GM12878 (cell line): Measurements from ENCODE around the gene ASF1B. TPM values are rescaled to one million over a fixed set of nuclear protein-coding genes. Genes with fewer than 3 reads are reported as not detected.

Source experiments
- ATF7 ChIP-seq: fragments of 450-650 bp; IDR thresholded peaks from 2 replicates; pipeline ENCODE4 v1.6.1; 2016; ENCODE audit warnings: low read depth, mild to moderate bottlenecking
- CREM ChIP-seq: IDR thresholded peaks from 2 replicates; pipeline ENCODE4 v1.6.1; 2014; ENCODE audit warnings: antibody characterized with exemption, low read depth
- ESRRA ChIP-seq: IDR thresholded peaks from 2 replicates; pipeline ENCODE4 v1.6.1; 2012; ENCODE audit warnings: mild to moderate bottlenecking, low read length, improper control_type of control experiment
- ETV6 ChIP-seq, 2 experiments: fragments of 450-650 bp in 1 of 2; IDR thresholded peaks in 1 of 2; conservative IDR thresholded peaks in 1 of 2; 2 replicates each; pipeline ENCODE4 v1.6.1; 2014; ENCODE audit warnings: antibody characterized with exemption in 1 of 2, borderline replicate concordance in 1 of 2, low read depth in 1 of 2, mild to moderate bottlenecking in 1 of 2, moderate library complexity in 1 of 2
- FOS ChIP-seq: IDR thresholded peaks from 3 replicates; pipeline ENCODE4 v1.6.1; 2011; ENCODE audit warnings: borderline replicate concordance; ENCODE audit not compliant: insufficient read length; ENCODE audit errors: extremely low read depth
- GABPA ChIP-seq: IDR thresholded peaks from 2 replicates; pipeline ENCODE4 v1.6.1; 2014; ENCODE audit warnings: antibody characterized with exemption, low read depth, mild to moderate bottlenecking, inconsistent platforms
- HCFC1 ChIP-seq: fragments of 150-350 bp; IDR thresholded peaks from 2 replicates; pipeline ENCODE4 v1.6.1; 2014; ENCODE audit warnings: low read length
- HDGF ChIP-seq: fragments of 450-650 bp; IDR thresholded peaks from 2 replicates; pipeline ENCODE4 v1.6.1; 2016; ENCODE audit warnings: antibody characterized with exemption
- IKZF2 ChIP-seq, 2 experiments: fragments of 450-650 bp; IDR thresholded peaks; 2 replicates each; pipeline ENCODE4 v1.6.1; 2017; ENCODE audit warnings: mild to moderate bottlenecking in 2 of 2, moderate library complexity in 2 of 2
- IRF5 ChIP-seq: fragments of 450-650 bp; IDR thresholded peaks from 2 replicates; pipeline ENCODE4 v1.6.1; 2017; ENCODE audit warnings: borderline replicate concordance
- MXI1 ChIP-seq: fragments of 150-350 bp; IDR thresholded peaks from 2 replicates; pipeline ENCODE4 v1.6.1; 2011; ENCODE audit warnings: low read depth, mild to moderate bottlenecking, inconsistent platforms, low read length, improper control_type of control experiment
- NFIC ChIP-seq: IDR thresholded peaks from 2 replicates; pipeline ENCODE4 v1.6.1; 2012; ENCODE audit warnings: low read depth, mild to moderate bottlenecking, inconsistent platforms, low read length, moderate library complexity
- NFXL1 ChIP-seq: fragments of 450-650 bp; IDR thresholded peaks from 2 replicates; pipeline ENCODE4 v1.6.1; 2017; ENCODE audit warnings: antibody characterized with exemption, mild to moderate bottlenecking, borderline replicate concordance
- PAX5 ChIP-seq: IDR thresholded peaks from 2 replicates; pipeline ENCODE4 v1.6.1; 2011; ENCODE audit warnings: low read depth, low read length, borderline replicate concordance
- RB1 ChIP-seq: fragments of 450-650 bp; formaldehyde crosslinking; IDR thresholded peaks from 2 replicates; pipeline ENCODE4 v1.6.1; 2017; ENCODE audit warnings: mild to moderate bottlenecking, borderline replicate concordance
- RELA ChIP-seq: fragments of 450-650 bp; IDR thresholded peaks from 2 replicates; pipeline ENCODE4 v1.8.0; 2014; ENCODE audit warnings: borderline replicate concordance; ENCODE audit not compliant: partially characterized antibody
- SPI1 ChIP-seq: IDR thresholded peaks from 2 replicates; pipeline ENCODE4 v1.6.1; 2011; ENCODE audit warnings: low read depth, mild to moderate bottlenecking, low read length, moderate library complexity, borderline replicate concordance; ENCODE audit not compliant: insufficient read depth
- STAT1 ChIP-seq: fragments of 450-650 bp; conservative IDR thresholded peaks from 2 replicates; pipeline ENCODE4 v1.6.1; 2014; ENCODE audit warnings: antibody characterized with exemption, mild to moderate bottlenecking
- STAT3 ChIP-seq: IDR thresholded peaks from 2 replicates; pipeline ENCODE4 v1.6.1; 2011; ENCODE audit warnings: low read depth, low read length, improper control_type of control experiment
- TAF1 ChIP-seq: IDR thresholded peaks from 2 replicates; pipeline ENCODE4 v1.6.1; 2011; ENCODE audit warnings: mild to moderate bottlenecking, low read depth, low read length, borderline replicate concordance
- TBL1XR1 ChIP-seq: IDR thresholded peaks from 2 replicates; pipeline ENCODE4 v1.6.1; 2012; ENCODE audit warnings: low read depth, low read length, improper control_type of control experiment
- ZNF217 ChIP-seq: fragments of 450-650 bp; IDR thresholded peaks from 2 replicates; pipeline ENCODE4 v1.6.1; 2017; ENCODE audit warnings: antibody characterized with exemption, mild to moderate bottlenecking
- ZNF274 ChIP-seq: IDR thresholded peaks from one replicate; pipeline ENCODE4 v1.8.0; 2011; ENCODE audit not compliant: insufficient read length, insufficient read depth
- polyA plus RNA-seq, 11 experiments: library from polyadenylated mRNA; depleted of rRNA in 4 of 11; unstranded in 6 of 11; stranded (reverse) in 5 of 11; fragments of >200 nt; fragmentation: Nextera tagmentation in 4 of 11; fragmentation: Illumina TruSeq in 1 of 11; extraction: Ambion mirVana in 4 of 11; extraction: Trizol in 1 of 11; gene quantifications; 1 replicate in 1 of 11; 2 replicates in 10 of 11; pipeline versions ENCODE4 v1.2.1 to v1.2.3, GENCODE V29; 2011 to 2016; ENCODE audit warnings: inconsistent platforms in 2 of 11, missing spikeins in 2 of 11, low read depth in 1 of 11
- total RNA-seq, 4 experiments: library from RNA; depleted of rRNA in 3 of 4; stranded (reverse); fragments of >200 nt in 3 of 4; fragmentation: Illumina TruSeq in 1 of 4; extraction: Trizol in 1 of 4; gene quantifications; 2 replicates each; pipeline versions ENCODE4 v1.2.1 to v1.2.3, GENCODE V29; 2013 to 2021
- TF ChIP-seq, protein P1 (sequence below): fragments of 450-650 bp; IDR thresholded peaks from 2 replicates; pipeline ENCODE4 v1.6.1; 2016; ENCODE audit warnings: mild to moderate bottlenecking, moderate library complexity, borderline replicate concordance
- TF ChIP-seq, protein P2 (sequence below): IDR thresholded peaks from 2 replicates; pipeline ENCODE4 v1.6.1; 2011; ENCODE audit warnings: mild to moderate bottlenecking, low read depth, low read length, moderate library complexity; ENCODE audit not compliant: insufficient replicate concordance

ASF1B gene
- total and polyA plus RNA-seq, 10 of the 15 experiments (the other 5 are each of a cell fraction or from before 2014, with no cell fraction given), result 10.4 to 217 (median 90.2) TPM

GRCh38 chr19:14136509-14137281 is at the start of gene ASF1B (continued):
- TF ChIP-seq, protein P1, sequence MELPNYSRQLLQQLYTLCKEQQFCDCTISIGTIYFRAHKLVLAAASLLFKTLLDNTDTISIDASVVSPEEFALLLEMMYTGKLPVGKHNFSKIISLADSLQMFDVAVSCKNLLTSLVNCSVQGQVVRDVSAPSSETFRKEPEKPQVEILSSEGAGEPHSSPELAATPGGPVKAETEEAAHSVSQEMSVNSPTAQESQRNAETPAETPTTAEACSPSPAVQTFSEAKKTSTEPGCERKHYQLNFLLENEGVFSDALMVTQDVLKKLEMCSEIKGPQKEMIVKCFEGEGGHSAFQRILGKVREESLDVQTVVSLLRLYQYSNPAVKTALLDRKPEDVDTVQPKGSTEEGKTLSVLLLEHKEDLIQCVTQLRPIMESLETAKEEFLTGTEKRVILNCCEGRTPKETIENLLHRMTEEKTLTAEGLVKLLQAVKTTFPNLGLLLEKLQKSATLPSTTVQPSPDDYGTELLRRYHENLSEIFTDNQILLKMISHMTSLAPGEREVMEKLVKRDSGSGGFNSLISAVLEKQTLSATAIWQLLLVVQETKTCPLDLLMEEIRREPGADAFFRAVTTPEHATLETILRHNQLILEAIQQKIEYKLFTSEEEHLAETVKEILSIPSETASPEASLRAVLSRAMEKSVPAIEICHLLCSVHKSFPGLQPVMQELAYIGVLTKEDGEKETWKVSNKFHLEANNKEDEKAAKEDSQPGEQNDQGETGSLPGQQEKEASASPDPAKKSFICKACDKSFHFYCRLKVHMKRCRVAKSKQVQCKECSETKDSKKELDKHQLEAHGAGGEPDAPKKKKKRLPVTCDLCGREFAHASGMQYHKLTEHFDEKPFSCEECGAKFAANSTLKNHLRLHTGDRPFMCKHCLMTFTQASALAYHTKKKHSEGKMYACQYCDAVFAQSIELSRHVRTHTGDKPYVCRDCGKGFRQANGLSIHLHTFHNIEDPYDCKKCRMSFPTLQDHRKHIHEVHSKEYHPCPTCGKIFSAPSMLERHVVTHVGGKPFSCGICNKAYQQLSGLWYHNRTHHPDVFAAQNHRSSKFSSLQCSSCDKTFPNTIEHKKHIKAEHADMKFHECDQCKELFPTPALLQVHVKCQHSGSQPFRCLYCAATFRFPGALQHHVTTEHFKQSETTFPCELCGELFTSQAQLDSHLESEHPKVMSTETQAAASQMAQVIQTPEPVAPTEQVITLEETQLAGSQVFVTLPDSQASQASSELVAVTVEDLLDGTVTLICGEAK, result peak; percentile 83; the same call in 1 of the 2 replicates
- TF ChIP-seq, protein P2, sequence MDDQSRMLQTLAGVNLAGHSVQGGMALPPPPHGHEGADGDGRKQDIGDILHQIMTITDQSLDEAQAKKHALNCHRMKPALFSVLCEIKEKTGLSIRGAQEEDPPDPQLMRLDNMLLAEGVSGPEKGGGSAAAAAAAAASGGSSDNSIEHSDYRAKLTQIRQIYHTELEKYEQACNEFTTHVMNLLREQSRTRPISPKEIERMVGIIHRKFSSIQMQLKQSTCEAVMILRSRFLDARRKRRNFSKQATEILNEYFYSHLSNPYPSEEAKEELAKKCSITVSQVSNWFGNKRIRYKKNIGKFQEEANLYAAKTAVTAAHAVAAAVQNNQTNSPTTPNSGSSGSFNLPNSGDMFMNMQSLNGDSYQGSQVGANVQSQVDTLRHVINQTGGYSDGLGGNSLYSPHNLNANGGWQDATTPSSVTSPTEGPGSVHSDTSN, result peak; percentile 94
- TF ChIP-seq STAT1 (no peak), GABPA (peak; percentile 84), IRF5 (no peak), RELA (peak; percentile 19), NFIC (no peak), STAT3 (no peak), NFXL1 (no peak), RB1 (peak; percentile 99), MXI1 (peak; percentile 81; the same call in 1 of the 2 replicates), IKZF2 (IDR thresholded peaks at IDR 0.05) (no peak; a peak in 1 of 4 replicates), CREM (peak; percentile 48), HDGF (peak; percentile 98), ZNF274 (no peak), ATF7 (0 out of 2 replicates have a peak, but pooled peaks have one; percentile 13), TBL1XR1 (0 out of 2 replicates have a peak, but pooled peaks have one; percentile 54), SPI1 (peak; percentile 68; the same call in 1 of the 2 replicates), HCFC1 (no peak), PAX5 (no peak), ETV6 (conservative IDR thresholded peaks at IDR 0.05 in 1 of 2, IDR thresholded peaks at IDR 0.05 in 1 of 2; ENCODE audit: borderline replicate concordance in 1 of 2, low read depth in 1 of 2) (no peak), TAF1 (peak; percentile 77; the same call in 1 of the 2 replicates), ZNF217 (no peak), ESRRA (peak; percentile 71; the same call in 1 of the 2 replicates), FOS (peak; percentile 70)
